NCI-H1048 (cell line): ENCODE measurements around the gene DHCR24.

Experiments used
- DNase-seq: peaks from one replicate; lab custom pipeline; 2025; lab: John Stamatoyannopoulos, UW

Gene DHCR24

DNA sequence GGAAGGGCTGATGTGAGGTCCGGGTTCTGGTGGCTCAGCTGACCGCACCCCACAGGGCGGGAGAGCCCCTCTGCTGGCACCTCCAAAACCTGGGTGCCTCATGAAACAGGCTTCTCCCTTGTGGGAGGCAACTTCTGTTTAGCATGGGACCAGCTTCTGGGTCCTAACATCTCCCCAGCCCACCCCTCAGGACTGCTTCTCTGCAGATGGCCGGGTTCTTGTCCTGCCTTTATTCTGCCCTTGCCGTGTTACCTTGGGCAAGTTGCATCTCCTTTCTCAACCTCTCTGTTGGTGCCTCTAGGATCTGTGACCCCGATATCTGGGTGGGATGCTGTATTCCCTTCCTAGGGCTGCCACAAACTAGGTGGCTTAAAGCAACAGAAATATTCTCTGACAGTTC lies 70.9 kb downstream of the DHCR24 start:
- no peak for DNase-seq

DNA sequence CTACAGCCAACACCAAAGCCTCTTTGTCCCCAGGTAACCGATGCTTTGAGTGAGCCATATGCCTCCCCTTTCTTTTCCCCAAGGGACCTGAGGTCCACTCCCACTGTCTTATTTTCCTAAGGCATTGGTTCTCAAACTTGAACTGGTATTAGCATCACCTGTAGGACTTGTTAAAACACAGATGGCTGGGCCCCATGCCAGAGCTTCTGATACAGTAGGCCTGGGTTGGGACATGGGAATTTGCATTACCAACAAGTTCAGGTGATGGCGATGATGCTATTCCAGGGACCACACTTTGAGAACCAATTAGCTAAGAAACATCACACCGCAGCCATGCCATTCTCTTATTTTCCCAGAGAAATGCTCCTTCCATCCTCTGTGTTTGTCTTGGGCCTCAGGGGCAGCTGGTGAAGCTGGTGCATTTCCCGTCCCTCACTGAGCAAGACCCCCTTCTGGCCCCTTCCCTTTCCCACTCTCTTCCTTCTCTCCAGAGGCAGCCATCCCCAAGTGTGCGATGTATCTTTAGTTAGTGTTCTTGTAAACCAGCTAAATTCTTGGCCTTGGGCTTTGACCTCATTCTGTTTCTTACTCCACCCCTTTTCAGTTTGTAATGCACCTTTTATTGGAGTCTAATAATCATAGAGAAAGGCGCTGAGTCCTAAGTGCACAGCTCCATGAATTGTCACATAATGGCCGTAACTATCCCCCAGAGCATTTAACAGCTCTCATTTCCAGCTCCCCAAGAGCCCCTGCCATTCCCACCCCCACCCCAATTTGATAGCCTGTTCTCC lies 71.7 kb downstream of the DHCR24 start:
- DNase-seq: no peak

DNA sequence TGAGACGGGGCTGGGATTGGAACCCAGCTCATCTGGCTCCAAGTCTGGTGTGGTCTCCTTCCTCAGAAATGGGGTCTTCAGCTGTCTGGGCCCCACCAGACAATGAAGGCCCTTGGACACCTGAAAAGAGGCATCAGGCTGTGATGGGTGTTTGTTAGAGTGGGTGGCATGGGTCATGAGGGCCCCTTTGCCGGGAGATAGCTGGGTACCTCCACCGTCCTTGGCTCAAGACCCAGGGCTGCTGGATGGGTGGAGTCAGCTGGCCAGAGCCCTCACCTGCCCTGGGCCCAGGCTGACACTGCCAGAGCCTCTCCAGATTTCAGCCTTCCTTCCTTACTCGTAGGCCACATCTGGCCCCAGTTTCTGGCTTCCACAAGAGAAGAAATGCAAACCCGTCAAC lies 72.4 kb downstream of the DHCR24 start:
- no peak for DNase-seq

DNA sequence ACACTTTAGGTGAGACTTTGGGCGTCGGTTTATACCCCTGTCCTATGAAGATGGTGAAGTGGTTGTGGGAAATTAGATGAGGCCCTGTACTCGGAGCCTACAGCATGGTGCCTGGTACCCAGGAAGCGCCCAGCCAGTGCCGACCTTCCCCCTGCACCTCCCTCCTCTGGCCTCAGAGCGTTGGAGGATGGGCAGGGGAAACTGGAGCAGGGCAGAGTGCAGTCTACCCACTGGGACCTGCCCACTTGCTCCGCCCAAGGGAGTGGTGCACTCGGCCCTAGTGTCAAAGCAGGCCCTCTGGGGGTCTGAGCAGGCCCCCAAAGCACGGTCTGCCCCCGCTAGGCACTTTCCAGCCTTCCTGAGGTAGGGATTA lies 72.9 kb downstream of the DHCR24 start:
- DNase-seq: no peak

DNA sequence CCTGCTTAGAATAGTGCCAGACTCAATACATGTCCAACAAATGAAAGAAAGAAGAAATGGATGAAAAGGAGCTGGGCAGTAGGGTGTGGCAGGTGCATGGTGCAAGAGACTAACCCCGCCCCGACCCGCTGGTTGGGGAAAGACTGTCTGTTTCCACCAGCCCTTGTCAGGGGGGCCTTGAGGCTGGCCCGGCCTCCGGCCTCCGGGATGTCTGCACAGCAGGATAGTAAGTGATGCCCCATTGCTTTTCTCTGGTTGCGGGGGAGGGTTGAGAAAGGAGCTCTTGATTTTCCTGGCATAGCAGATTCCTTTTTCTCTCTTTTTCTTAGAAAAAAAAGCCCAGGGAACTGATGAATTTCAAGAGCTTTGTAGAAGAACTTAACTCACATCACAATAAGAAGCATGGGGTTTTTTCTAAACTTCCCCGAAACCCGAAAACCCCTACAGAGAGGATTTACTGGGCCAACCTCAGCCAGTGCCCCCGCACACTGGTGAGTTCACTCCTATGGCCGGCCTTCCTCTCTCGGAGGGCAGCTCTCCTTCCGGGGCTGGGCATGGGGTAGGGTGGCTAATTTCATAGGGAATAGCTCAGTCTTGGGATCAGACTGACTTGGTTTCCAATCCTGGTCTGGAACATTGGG lies 73.4 kb downstream of the DHCR24 start:
- no peak for DNase-seq

DNA sequence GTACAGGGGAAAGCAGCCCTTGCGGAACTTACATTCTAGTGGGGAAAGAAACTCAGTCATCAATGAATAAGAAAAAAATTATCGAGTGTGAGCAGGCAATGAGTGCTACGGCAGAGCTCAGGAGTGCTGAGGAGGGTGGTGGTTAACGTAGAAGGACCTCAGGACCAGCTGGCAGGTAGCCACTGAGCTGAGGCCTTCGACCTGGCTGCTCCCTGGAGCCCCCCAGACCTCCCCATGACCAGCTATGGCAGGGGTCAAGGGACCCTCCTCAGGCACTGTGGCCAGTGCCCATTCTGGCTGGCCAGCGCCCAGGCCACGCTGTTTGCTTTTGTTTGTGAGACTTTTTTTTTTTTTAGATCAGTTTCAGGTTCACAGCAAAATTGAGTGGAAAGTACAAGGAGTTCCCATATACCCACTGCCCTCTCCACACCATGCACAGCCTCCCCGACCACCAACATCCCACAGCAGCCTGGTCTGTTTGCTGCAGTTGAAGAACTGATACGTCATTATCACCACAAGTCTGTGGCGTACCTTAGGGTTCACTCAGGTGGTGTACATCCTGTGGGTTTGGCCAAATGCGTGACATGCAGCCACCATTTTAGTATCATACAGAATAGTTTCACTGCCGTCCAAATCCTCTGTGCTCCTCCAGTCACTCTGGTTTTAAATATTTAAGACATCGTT lies 74.1 kb downstream of the DHCR24 start:
- DNase-seq: no peak

DNA sequence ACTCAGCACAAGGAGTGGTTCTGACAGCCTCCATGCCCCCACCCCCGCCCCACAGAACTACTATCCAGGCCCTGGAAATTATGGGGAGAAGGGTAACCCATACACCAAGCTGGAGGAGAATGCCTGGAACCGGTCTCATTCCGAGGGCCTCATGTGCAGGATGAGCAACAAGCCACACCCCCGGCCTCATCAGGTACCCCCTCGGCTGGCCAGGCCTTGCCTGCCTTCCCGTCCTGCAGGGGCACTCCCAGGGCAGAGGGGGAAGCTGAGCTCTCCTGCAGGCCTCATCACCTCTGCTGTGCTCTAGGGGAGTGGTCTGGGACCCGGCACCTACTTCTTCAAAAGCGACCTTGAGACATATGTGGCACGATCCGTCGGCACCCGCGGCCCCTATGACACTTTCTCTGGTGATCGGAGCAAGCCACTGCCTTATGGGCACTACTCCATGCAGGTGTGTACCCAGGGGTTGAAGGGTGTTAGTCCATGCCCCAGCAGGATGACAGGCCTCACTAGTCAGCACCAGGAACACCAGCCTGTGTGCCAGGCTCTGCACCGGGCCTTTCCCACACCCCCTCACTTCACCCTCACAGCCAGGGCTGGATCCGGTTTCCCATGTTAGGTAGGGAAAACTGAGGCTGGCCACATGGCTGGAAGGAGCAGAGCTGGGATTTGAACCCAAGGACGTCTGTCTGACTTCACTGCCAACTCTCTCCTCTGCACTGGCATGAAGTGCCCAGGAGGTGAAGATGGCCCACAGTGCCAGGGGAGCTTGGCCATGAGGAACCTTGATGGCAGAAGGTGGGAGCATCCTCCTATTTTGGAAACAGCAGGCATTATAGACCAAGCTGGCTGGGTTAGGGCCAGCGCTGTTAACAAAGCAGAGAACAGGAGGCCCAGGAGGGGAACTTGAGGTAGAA lies 75.0 kb downstream of the DHCR24 start:
- DNase-seq: no peak

DNA sequence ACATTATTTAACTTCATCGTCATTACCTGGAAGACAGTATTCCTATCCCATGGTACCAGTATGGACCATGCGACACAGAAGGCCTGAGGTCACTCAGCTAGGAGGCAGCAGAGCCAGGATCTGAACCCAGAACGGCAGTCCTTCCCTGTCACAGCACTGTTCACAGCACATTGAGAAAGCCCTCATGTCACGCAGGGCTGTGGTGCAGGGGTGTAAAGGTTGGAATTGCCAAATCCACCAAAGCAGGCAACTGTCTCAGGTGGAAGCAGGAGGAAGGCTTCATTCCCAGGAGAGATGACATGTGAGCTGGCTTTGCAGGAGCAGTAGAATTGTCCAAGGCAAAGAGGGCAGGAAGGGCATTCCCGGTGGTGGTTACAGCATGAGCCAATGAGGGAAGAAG lies 75.9 kb downstream of the DHCR24 start:
- DNase-seq: no peak

DNA sequence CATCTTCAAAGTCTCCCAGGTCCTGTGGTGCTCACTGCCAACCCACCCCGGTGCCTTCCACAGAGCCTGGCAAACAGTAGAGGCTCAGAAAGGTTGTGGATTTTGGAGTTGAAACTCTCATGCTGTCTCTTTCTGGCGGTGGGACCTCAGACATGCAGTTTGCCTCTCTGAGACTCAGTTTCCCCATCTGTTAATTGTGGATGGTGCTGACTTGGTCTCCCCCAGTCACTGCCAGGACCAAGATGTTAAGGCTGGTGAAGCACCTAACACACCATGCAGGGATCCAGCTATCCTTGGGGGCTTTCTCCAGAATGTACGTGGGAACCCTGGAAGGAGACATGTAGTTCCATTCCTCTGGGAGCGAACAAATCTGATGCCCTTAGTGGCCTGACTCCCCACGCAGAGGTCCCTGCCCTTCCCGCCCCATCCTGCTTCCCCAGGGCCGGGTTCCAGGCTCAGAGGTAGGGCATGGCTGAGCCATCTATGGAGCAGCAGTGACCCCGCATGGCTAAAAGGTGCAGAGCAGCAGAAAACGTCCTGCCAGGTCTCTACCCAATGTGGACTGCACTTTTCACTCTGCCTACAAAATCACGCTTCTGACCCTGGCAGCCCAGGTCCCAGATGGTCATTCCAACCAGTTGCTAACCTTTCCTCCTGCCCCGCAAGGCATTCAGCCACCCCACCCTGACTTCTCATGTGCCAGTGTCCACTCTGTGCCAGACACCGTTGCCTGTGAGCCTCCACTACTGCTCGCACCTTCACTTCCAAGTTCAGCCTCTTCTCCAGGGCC lies 76.6 kb downstream of the DHCR24 start:
- DNase-seq: peak; percentile 30

DNA sequence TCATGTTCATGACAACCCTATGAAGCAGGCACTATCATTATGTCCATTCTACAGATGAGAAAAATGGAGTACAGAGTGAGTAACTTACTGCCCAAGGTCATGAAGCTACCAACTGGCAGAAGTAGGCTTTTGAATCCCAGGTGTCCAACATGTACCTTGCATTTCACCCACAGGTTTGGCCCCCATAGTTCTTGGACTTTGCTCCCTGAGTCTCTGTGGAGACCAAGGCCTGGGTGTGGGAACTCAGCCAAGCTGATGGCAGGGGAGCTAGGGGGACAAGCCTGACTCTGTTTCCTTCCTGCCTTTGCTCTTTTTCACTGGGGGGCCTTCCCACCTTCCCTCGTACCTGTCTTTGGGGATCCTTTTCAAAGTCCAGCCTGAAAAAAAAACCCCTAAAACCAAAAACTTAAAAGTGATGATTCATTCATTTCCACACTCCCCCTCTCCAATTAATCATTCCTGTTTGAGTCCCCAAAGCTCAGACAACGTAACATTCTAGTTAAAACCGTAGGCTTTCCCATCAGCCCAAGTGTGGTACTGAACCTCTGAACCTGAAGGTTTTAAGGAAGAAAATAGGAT lies 77.4 kb downstream of the DHCR24 start:
- DNase-seq: no peak

DNA sequence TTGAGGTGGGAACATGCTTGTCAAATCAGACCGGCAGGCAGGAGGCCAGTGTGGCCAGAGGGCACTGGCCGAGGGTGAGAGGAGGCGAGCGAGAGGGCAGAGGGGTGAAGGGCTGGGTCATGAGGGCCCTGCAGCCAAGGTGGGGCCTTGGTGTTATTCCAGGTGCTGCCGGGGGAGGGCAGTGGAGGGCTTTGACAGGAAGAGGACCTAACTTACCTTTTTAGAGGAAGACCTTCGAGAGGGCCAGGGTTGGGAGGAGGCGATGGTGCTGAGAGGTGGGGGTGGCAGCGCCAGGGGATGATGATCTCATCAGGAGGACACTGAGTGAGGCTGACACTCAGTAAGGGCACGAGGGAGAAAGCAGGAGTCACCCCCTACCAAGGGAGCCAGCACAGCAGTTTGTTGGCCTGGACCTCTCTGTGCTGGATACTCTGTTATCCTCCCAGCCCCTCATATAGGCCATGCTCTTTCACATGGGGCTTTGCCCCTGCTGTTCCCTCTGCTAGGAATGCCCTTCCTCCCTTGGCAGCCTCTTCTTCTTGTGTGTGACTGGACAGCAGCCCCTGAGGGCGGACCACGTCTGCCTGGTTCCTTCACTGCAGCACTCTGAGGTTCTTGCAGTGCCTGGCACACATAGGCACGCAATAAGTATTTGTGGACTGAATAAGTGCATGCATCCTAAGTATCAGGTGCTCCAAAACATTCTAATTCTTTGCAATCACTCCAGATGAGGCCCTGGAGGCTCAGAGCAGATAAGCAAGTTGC lies 78.4 kb downstream of the DHCR24 start:
- DNase-seq: no peak

DNA sequence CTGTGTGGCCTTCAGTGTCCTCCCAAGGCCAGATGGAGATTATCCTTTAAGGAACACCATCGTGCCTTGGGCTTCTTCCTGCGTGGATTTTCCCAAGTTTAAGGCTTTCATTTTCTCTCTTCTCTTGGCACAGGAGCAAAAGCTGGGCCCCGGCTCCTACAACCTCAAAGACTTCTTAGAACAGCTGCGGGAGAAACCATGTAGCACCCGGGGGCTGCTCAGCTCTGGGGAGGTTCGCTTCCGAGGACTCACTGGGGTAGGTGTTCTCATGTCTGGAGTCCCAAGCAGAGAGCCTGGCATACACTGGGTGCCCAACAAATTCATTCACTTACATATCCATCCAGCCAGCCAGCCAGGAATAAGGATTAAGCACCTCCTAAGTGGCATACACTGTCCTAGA lies 79.2 kb downstream of the DHCR24 start:
- no peak for DNase-seq

DNA sequence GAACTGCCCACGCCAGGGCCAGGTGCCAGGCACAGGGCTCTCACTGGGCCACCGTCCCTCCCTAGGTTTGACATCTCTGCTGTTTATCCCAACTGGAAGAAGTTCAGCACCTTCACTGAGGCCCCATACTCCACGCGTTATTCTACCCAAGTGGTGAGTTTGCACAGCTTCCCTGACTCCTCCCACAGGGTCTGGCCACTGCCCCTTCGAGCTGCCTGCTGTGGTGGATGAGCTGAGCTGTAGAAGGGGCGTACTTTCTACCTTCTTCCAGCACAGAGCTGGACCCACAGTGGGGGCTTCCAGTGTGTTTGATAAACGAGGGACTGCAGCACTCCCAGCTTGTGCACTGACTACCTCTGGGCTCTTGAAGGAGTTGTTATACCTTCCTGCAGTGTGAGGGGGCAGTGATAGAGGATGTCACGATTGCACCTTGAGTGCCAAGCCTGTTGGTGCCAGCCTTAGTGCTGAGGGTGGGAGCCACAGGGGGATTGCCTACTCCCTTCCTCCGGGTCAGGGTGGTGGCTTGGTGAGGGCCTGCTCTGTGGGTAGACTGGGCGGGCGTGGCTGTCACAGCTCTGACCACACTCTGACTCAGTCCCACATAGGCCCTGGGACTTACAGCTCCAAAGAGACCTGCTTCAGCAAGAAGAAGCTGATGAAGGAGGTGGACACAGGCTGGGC lies 79.9 kb downstream of the DHCR24 start:
- DNase-seq: no peak

DNA sequence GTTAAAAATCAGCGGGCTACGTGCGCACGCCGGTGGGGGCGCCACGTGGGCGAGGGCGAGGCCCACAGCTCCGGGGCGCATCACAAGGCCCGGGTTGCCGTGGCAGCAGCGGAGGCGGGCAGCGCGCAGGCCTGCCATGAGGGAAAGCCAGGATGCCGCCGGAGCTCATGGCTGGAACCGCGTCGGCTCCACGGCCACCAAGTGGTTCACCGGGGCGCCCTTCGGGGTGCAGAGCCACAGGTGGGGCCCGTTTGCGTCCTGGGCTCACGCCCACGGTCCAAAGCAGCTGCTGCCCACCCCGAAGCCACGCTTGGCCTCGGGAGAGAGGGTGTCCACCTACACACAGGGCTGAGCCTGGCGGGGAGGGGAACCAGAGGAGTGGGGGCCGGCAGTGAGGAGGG lies 81.0 kb downstream of the DHCR24 start:
- no peak for DNase-seq

DNA sequence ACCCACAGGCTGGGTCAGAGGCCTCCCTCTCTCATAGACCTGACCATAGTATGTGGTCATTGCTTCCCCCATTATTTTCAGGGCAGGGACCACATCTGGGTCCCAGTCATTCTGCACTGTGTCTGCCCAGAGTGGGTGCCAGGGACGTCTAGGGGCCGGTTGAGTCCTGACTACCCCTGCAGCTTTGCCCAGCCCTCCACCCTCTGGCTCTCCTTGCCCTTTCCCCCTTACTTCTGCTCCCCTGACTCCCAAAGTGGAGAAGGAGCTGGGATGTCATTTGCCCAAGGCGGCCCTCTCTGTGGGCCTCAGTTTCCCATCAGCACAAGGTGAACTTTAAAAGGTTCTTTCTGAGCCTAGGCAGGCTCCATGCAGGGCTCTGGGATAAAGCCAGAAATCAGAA lies 81.5 kb downstream of the DHCR24 start:
- no peak for DNase-seq

DNA sequence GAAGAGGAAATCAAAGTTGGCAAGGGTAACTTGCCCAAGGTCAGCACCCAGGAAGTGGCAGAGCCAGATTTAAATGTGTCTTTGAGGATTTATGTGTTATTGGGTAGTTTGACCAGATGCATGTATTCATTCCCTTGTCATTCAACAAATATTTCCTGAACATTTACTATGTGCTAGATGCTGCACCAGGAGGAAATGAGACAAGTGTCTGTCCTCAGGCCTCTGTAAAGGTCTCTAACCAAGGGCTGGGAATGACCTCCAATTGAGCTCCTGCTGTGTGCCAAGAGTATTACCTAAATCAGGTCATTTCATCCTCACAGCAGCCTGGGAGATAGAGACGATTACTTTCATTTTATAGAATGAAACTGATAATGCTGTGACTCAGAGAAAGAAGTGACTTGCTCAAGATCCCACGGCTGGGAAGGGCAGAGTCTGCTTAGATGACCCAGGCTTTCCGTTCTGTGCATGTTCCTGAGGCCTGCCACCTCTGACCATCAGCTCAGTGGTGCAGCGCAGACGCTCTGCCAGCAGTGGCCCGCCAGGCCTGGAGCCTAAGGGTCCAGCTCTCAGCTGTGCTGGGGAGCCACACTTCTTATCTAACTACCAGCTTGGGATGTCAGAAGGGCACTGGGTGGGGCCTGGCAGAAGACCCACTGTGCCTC lies 82.4 kb downstream of the DHCR24 start:
- DNase-seq: no peak

DNA sequence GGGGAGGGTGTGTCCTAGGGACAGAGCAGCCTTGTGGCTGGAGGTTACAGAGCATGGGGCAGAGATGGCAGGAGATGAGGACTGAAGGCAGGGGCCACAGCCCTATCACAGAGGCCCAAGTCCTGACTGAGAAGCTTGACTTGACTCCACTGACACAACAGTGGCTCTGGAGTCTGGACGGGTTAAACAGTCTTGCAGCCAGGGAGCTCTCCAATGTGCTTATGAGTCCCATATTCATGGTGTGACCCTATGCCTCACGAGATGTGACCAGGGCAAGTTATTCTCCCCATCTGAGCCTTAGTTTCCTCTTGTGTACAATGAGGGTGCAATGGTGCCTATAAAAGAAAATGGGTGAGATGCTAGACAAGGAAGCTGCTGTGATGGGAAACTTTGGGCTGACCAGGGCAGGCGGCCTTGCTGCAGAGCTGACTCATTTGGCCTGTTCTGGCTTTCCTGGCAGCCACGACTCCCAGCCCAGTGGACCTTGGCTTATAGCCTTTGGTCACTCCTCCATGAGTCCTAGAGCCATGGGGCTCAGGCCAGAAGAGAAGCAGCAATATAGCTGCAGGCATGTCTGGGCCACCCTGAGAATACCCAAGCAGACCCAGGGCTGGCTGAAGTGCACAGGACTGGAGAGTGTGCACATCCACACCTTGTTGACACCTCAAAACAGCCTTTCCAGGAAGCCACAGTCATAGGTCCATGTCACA lies 83.1 kb downstream of the DHCR24 start:
- DNase-seq: no peak
